Pancreas (tissue), 10 donors: Measurements from ENCODE around the gene RRP1B. TPM values are rescaled to one million over a fixed set of nuclear protein-coding genes. Genes with fewer than 3 reads are reported as not detected.
A peak's percentile ranks its signal among the peaks of the same experiment; 100 is the strongest.
"Not testable (repeated sequence)": the region's sequence is repeated elsewhere in the genome, so short reads cannot be mapped to it uniquely, and the experiment has no call there.

Source experiments
- ATAC-seq, 4 donors: fragments of 200-7000 bp; cut with Tn5 transposase; one replicate each; pipeline versions ENCODE4 v1.8.0 to v1.9.1; 2020; ENCODE audit warnings: mild to moderate bottlenecking in 4 of 4, moderate library complexity in 4 of 4
- DNase-seq, 6 donors: peaks; one replicate each; pipeline ENCODE4 v3.0.0-alpha.2; 2020
- FAIRE-seq: peaks from 2 replicates; lab custom pipeline; 2012; peaks lifted over from hg19 to GRCh38; lab: Jason Lieb, UNC
- H3K27ac ChIP-seq, 4 donors: fragments of 200-600 bp; sonication (generic); 1 replicate in 3 of 4; 2 replicates in 1 of 4; pipeline versions ENCODE4 v1.5.0 to v1.8.0; 2020
- H3K27me3 ChIP-seq, 4 donors: fragments of 200-600 bp; one replicate each; pipeline ENCODE4 v1.8.0; 2021
- H3K36me3 ChIP-seq, 3 donors: fragments of 200-600 bp; sonication (generic) in 1 of 3; one replicate each; pipeline versions ENCODE4 v1.5.0 to v1.8.0; 2020 to 2021
- H3K4me1 ChIP-seq, 3 donors: fragments of 200-600 bp; one replicate each; pipeline ENCODE4 v1.8.0; 2021
- H3K4me3 ChIP-seq, 4 donors: fragments of 200-600 bp; sonication (generic) in 2 of 4; one replicate each; pipeline versions ENCODE4 v1.5.0 to v1.8.0; 2020 to 2021
- H3K9me3 ChIP-seq, 4 donors: fragments of 200-600 bp; one replicate each; pipeline ENCODE4 v1.8.0; 2021
- CTCF ChIP-seq, 4 donors: fragments of 200-600 bp; sonication (generic) in 3 of 4; IDR thresholded peaks; one replicate each; pipeline versions ENCODE4 v1.5.0 to v1.8.0; 2021; ENCODE audit warnings: antibody characterized with exemption in 4 of 4
- WGBS, 2 donors: extraction: QIAGEN DNeasy Blood & Tissue Kit; methylation state at CpG; one replicate each; pipeline ENCODE4 v1.1.7; 2013; 5-methylcytosine and 5-hydroxymethylcytosine counted together
- intact Hi-C, 3 donors: fragments of 100-400 bp; cut with DNase I; formaldehyde crosslinking; loops; one replicate each; pipeline versions ENCODE4 v1.11.1 to v1.14.2; 2022
- polyA plus RNA-seq, 2 donors: library from polyadenylated mRNA; stranded (reverse); fragments of 200-250 nt; gene quantifications; one replicate each; pipeline ENCODE4 v1.2.3, GENCODE V29; 2013
- total RNA-seq, 6 donors: library from RNA; stranded (reverse); fragmentation: NEBNext Ultra II Directional in 4 of 6; extraction: Animal tissue kit (Norgen Biotek cat#: 25700) in 4 of 6; gene quantifications; one replicate each; pipeline versions ENCODE4 v1.2.1 to v1.2.4, GENCODE V29; 2021 to 2023
- donor health status: healthy with polysubstance abuse.
- donor health status: DM: no; HTN: no; CAD: no; lungs with moderate emphysema.
- donor health status: DM: no; HTN: no; CAD: no.
- donor health status: control.
- donor health status: control.
- donor health status: Bipolar disorder and iron deficiency.
- donor health status: DM: yes; HTN: yes; CAD: no.
- donor health status: DM: no; HTN: no; CAD: no.
- donor health status: DM: no; HTN: no; CAD: no.
- donor health status: DM: yes; HTN: yes; CAD: no.

RRP1B gene
- total and polyA plus RNA-seq, 8 donors, result 4.4 to 13.3 (median 9.0) TPM

GRCh38 chr21:43645976-43646375 lies 13.4 kb upstream of the RRP1B start:
- FAIRE-seq, result no peak
- no peak for TF ChIP-seq CTCF (IDR thresholded peaks at IDR 0.05)
- H3K27ac ChIP-seq, result no peak overlapping the region
- H3K4me1 ChIP-seq, result no peaks in the 10 kb centered on the region
- no peaks in the 10 kb centered on the region for H3K9me3 ChIP-seq
- no peak for DNase-seq
- no peaks in the 10 kb centered on the region for H3K27me3 ChIP-seq
- no peak overlapping the region for H3K4me3 ChIP-seq
- intact Hi-C loops, result no loop called here
- WGBS, 2 donors, result 34 to 46% methylated on average over 4 of the region's 4 CpGs
- ATAC-seq, result peak in 1 of 4 donors; percentile 13
- H3K36me3 ChIP-seq, result no peaks in the 10 kb centered on the region

GRCh38 chr21:43646550-43647260 lies 12.7 kb upstream of the RRP1B start:
- Histone ChIP-seq H3K4me3 (no peak overlapping the region), H3K27ac (no peak overlapping the region), H3K27me3 (no peaks in the 10 kb centered on the region), H3K4me1 (no peaks in the 10 kb centered on the region), H3K36me3 (no peaks in the 10 kb centered on the region), H3K9me3 (no peaks in the 10 kb centered on the region)
- FAIRE-seq (peak; percentile 32), DNase-seq (peak; percentile 81 to 95 (median 92)), ATAC-seq (peak; percentile 99)
- TF ChIP-seq CTCF (IDR thresholded peaks at IDR 0.05), result peak; percentile 95 to 98 (median 98)
- WGBS, 2 donors, result 20 to 21% methylated on average over 7 of the region's 7 CpGs
- intact Hi-C loops, result no loop called here

GRCh38 chr21:43648171-43648570 lies 11.2 kb upstream of the RRP1B start:
- Histone ChIP-seq H3K9me3 (no peaks in the 10 kb centered on the region), H3K4me1 (no peaks in the 10 kb centered on the region), H3K27me3 (no peaks in the 10 kb centered on the region), H3K27ac (no peak overlapping the region), H3K36me3 (no peaks in the 10 kb centered on the region), H3K4me3 (no peak overlapping the region)
- ATAC-seq (no peak), FAIRE-seq (no peak), DNase-seq (no peak)
- TF ChIP-seq CTCF (IDR thresholded peaks at IDR 0.05), result no peak
- WGBS, 2 donors, result 58 to 75% methylated on average over 9 of the region's 9 CpGs
- intact Hi-C loops, result no loop called here

GRCh38 chr21:43651926-43652325 lies 7.4 kb upstream of the RRP1B start:
- H3K36me3 ChIP-seq, FAIRE-seq, H3K27me3 ChIP-seq, intact Hi-C loops, DNase-seq, H3K4me1 ChIP-seq, H3K27ac ChIP-seq, H3K4me3 ChIP-seq, H3K9me3 ChIP-seq, ATAC-seq: not testable (repeated sequence)
- 86 to 91% methylated on average over 6 of the region's 6 CpGs for WGBS, 2 donors

- intact Hi-C loops, result no loop called here
- Histone ChIP-seq H3K27me3 (no peaks in the 10 kb centered on the region), H3K36me3 (no peaks in the 10 kb centered on the region), H3K27ac (no peak overlapping the region), H3K4me3 (no peak overlapping the region), H3K9me3 (no peaks in the 10 kb centered on the region), H3K4me1 (no peaks in the 10 kb centered on the region)
- 75 to 83% methylated on average over 6 of the region's 6 CpGs for WGBS, 2 donors
- no peak for ATAC-seq
- no peak for DNase-seq
- no peak for TF ChIP-seq CTCF (IDR thresholded peaks at IDR 0.05)
- FAIRE-seq, result no peak
Measured at GRCh38 chr21:43652616-43653015, 6.7 kb upstream of the RRP1B start.
